Suprapubic skin (tissue), 4 donors: ENCODE measurements around the gene LZTS2. TPM values are rescaled to one million over a fixed set of nuclear protein-coding genes. Genes with fewer than 3 reads are reported as not detected.

Experiments used
- DNase-seq, 2 donors: peaks; one replicate each; pipeline ENCODE4 v3.0.0-alpha.2; 2019; ENCODE audit warnings: low spot score in 2 of 2
- H3K27ac ChIP-seq: fragments of 200-600 bp; sonication (generic); one replicate; pipeline ENCODE4 v1.5.1; 2019
- H3K27me3 ChIP-seq: fragments of 200-600 bp; sonication (generic); one replicate; pipeline ENCODE4 v1.5.1; 2019
- H3K36me3 ChIP-seq: fragments of 200-600 bp; sonication (generic); one replicate; pipeline ENCODE4 v1.5.1; 2019
- H3K4me1 ChIP-seq: fragments of 200-600 bp; sonication (generic); one replicate; pipeline ENCODE4 v1.5.1; 2019
- H3K4me3 ChIP-seq: fragments of 200-600 bp; sonication (generic); one replicate; pipeline ENCODE4 v1.5.1; 2019; ENCODE audit warnings: mild to moderate bottlenecking
- H3K9me3 ChIP-seq: fragments of 200-600 bp; sonication (generic); one replicate; pipeline ENCODE4 v1.5.1; 2019
- CTCF ChIP-seq, 2 donors: fragments of 200-600 bp in 1 of 2; fragments of 450-650 bp in 1 of 2; sonication (generic) in 1 of 2; IDR thresholded peaks; one replicate each; pipeline ENCODE4 v1.5.1; 2016 to 2019; ENCODE audit warnings: antibody characterized with exemption in 2 of 2, mild to moderate bottlenecking in 1 of 2, moderate library complexity in 1 of 2
- EP300 ChIP-seq: sonication (generic); formaldehyde crosslinking; IDR thresholded peaks from one replicate; pipeline ENCODE4 v1.6.1; 2017; ENCODE audit warnings: antibody characterized with exemption
- POLR2A ChIP-seq, 2 donors: fragments of 450-650 bp; IDR thresholded peaks; one replicate each; pipeline ENCODE4 v1.6.1; 2017; ENCODE audit warnings: antibody characterized with exemption in 2 of 2, mild to moderate bottlenecking in 2 of 2, moderate library complexity in 2 of 2
- POLR2AphosphoS5 ChIP-seq, 3 donors: sonication (generic); formaldehyde crosslinking; IDR thresholded peaks; one replicate each; pipeline ENCODE4 v1.6.1; 2017; ENCODE audit warnings: antibody characterized with exemption in 3 of 3
- WGBS: methylation state at CpG from one replicate; pipeline ENCODE4 v1.1.5; 2018; 5-methylcytosine and 5-hydroxymethylcytosine counted together
- total RNA-seq, 4 donors: library from RNA; depleted of rRNA; stranded (reverse); fragments of >200 nt; gene quantifications; one replicate each; pipeline ENCODE4 v1.1.0, GENCODE V29; 2016

Gene LZTS2
- total RNA-seq, 4 donors from 2014 or later, result 51.9 to 88.8 (median 61.2) TPM

- Histone ChIP-seq H3K36me3 (no peaks in the 10 kb centered on the region), H3K9me3 (no peaks in the 10 kb centered on the region), H3K27me3 (peaks cover 10% of the 10 kb centered on the region), H3K4me3 (no peak overlapping the region), H3K27ac (no peak overlapping the region), H3K4me1 (peaks cover 15% of the 10 kb centered on the region)
- peak; percentile 88 to 90 for DNase-seq
- 12% methylated on average over 18 of the region's 45 CpGs for WGBS
- no peak for TF ChIP-seq POLR2AphosphoS5 (IDR thresholded peaks at IDR 0.05)
- peak; percentile 33 to 77 for TF ChIP-seq CTCF (IDR thresholded peaks at IDR 0.05)
- TF ChIP-seq POLR2A (IDR thresholded peaks at IDR 0.05), result no peak
- no peak for TF ChIP-seq EP300
These were observed 19.2 kb downstream of the LZTS2 start for GRCh38 chr10:101018600-101019439.

GRCh38 chr10:101019440-101019703 is 19.8 kb downstream of the LZTS2 start:
- WGBS, result 71% methylated on average over 2 of the region's 2 CpGs
- no peak overlapping the region for H3K27ac ChIP-seq
- peaks cover 10% of the 10 kb centered on the region for H3K27me3 ChIP-seq

GRCh38 chr10:101020427-101021075 is 20.9 kb downstream of the LZTS2 start:
- Histone ChIP-seq H3K27me3 (peaks cover 10% of the 10 kb centered on the region), H3K36me3 (no peaks in the 10 kb centered on the region), H3K9me3 (no peaks in the 10 kb centered on the region), H3K27ac (no peak overlapping the region), H3K4me3 (no peak overlapping the region), H3K4me1 (peaks cover 9% of the 10 kb centered on the region)
- DNase-seq, result no peak
- 91% methylated on average over 10 of the region's 10 CpGs for WGBS
- TF ChIP-seq POLR2AphosphoS5 (IDR thresholded peaks at IDR 0.05), result no peak
- no peak for TF ChIP-seq CTCF (IDR thresholded peaks at IDR 0.05)
- no peak for TF ChIP-seq POLR2A (IDR thresholded peaks at IDR 0.05)
- no peak for TF ChIP-seq EP300

More at GRCh38 chr10:101019440-101019703, 19.8 kb downstream of the LZTS2 start:
- no peaks in the 10 kb centered on the region for H3K9me3 ChIP-seq
- TF ChIP-seq EP300 (no peak), POLR2A (IDR thresholded peaks at IDR 0.05) (no peak), POLR2AphosphoS5 (IDR thresholded peaks at IDR 0.05) (no peak), CTCF (IDR thresholded peaks at IDR 0.05) (no peak)
- H3K36me3 ChIP-seq, result no peaks in the 10 kb centered on the region
- H3K4me1 ChIP-seq, result peaks cover 10% of the 10 kb centered on the region
- no peak overlapping the region for H3K4me3 ChIP-seq
- no peak for DNase-seq

- Histone ChIP-seq H3K4me3 (no peak overlapping the region), H3K27me3 (peaks cover 9% of the 10 kb centered on the region), H3K36me3 (no peaks in the 10 kb centered on the region), H3K27ac (no peak overlapping the region), H3K9me3 (no peaks in the 10 kb centered on the region), H3K4me1 (peaks cover 9% of the 10 kb centered on the region)
- TF ChIP-seq CTCF (IDR thresholded peaks at IDR 0.05), result no peak
- no peak for TF ChIP-seq EP300
- no peak for TF ChIP-seq POLR2A (IDR thresholded peaks at IDR 0.05)
- TF ChIP-seq POLR2AphosphoS5 (IDR thresholded peaks at IDR 0.05), result no peak
- DNase-seq, result no peak
- 68% methylated on average over 4 of the region's 4 CpGs for WGBS
These were observed 21.6 kb downstream of the LZTS2 start for GRCh38 chr10:101021239-101021638.

GRCh38 chr10:101021692-101022251 is 22.2 kb downstream of the LZTS2 start:
- no peak overlapping the region for H3K4me3 ChIP-seq
- DNase-seq, result no peak
- H3K36me3 ChIP-seq, result no peaks in the 10 kb centered on the region
- no peak for TF ChIP-seq CTCF (IDR thresholded peaks at IDR 0.05)
- WGBS, result 89% methylated on average over 9 of the region's 11 CpGs
- peaks cover 4% of the 10 kb centered on the region for H3K27me3 ChIP-seq
- H3K9me3 ChIP-seq, result no peaks in the 10 kb centered on the region
- H3K4me1 ChIP-seq, result peaks cover 9% of the 10 kb centered on the region
- no peak overlapping the region for H3K27ac ChIP-seq
